CD4-positive, alpha-beta T cell treated with Interleukin-4 for 1 hour (primary cell): ENCODE results near the gene GRIFIN.
A peak's percentile ranks its signal among the peaks of the same experiment; 100 is the strongest.

Source experiments
- DNase-seq, 2 donors: peaks; one replicate each; pipeline ENCODE4 v3.0.0-alpha.2; 2020 to 2022

Gene GRIFIN

GRCh38 chr7:2512179-2512661, 36.0 kb upstream of the GRIFIN start:
- DNase-seq, result peak; percentile 37 to 56

- no peak for DNase-seq
These were observed 35.6 kb upstream of the GRIFIN start for GRCh38 chr7:2511769-2512168.

- DNase-seq, result peak; percentile 64 to 85
These were observed 34.9 kb upstream of the GRIFIN start for GRCh38 chr7:2510909-2511768.

- DNase-seq, result no peak
These were observed 34.1 kb upstream of the GRIFIN start for GRCh38 chr7:2510130-2510776.

- no peak for DNase-seq
These were observed 33.2 kb upstream of the GRIFIN start for GRCh38 chr7:2509298-2509906.

- peak; percentile 83 to 84 for DNase-seq
These were observed 32.4 kb upstream of the GRIFIN start for GRCh38 chr7:2508327-2509215.

- no peak for DNase-seq
These were observed 31.7 kb upstream of the GRIFIN start for GRCh38 chr7:2507917-2508306.

- DNase-seq, result no peak
These were observed 31.2 kb upstream of the GRIFIN start for GRCh38 chr7:2507208-2507916.

GRCh38 chr7:2505401-2505800, 29.2 kb upstream of the GRIFIN start:
- no peak for DNase-seq

- DNase-seq, result no peak
These were observed 28.7 kb upstream of the GRIFIN start for GRCh38 chr7:2504889-2505375.

GRCh38 chr7:2504128-2504888, 28.1 kb upstream of the GRIFIN start:
- DNase-seq, result no peak

- DNase-seq, result no peak
These were observed 27.1 kb upstream of the GRIFIN start for GRCh38 chr7:2503056-2503941.

GRCh38 chr7:2502647-2502966, 26.4 kb upstream of the GRIFIN start:
- no peak for DNase-seq

GRCh38 chr7:2501947-2502646, 25.9 kb upstream of the GRIFIN start:
- DNase-seq, result no peak

GRCh38 chr7:2500701-2501100, 24.5 kb upstream of the GRIFIN start:
- no peak for DNase-seq

- no peak for DNase-seq
These were observed 23.7 kb upstream of the GRIFIN start for GRCh38 chr7:2499719-2500430.

- no peak for DNase-seq
These were observed 23.0 kb upstream of the GRIFIN start for GRCh38 chr7:2499181-2499580.

- DNase-seq, result no peak
These were observed 22.5 kb upstream of the GRIFIN start for GRCh38 chr7:2498708-2499107.
